Activated naive CD8-positive, alpha-beta T cell treated with anti-CD3 and anti-CD28 coated beads, Interleukin-2, amount 50 U/mL, for 16 hours (primary cell): Measurements from ENCODE around the gene FSD2.
"Not testable (repeated sequence)": the region's sequence is repeated elsewhere in the genome, so short reads cannot be mapped to it uniquely, and the experiment has no call there.

Experiments
- DNase-seq: peaks from one replicate; pipeline ENCODE4 v3.0.0-alpha.2; 2020; ENCODE audit warnings: low read depth, low spot score

The FSD2 gene

GRCh38 chr15:82742134-82742533, 63.7 kb downstream of the FSD2 start:
- DNase-seq, result no peak

- no peak for DNase-seq
Measured at GRCh38 chr15:82739086-82739485, 66.8 kb downstream of the FSD2 start.

- DNase-seq, result no peak
Measured at GRCh38 chr15:82737975-82738374, 67.9 kb downstream of the FSD2 start.

- no peak for DNase-seq
Measured at GRCh38 chr15:82731527-82731926, 74.3 kb downstream of the FSD2 start.

GRCh38 chr15:82730022-82730530, 75.8 kb downstream of the FSD2 start:
- no peak for DNase-seq

- no peak for DNase-seq
Measured at GRCh38 chr15:82726816-82727215, 79.1 kb downstream of the FSD2 start.

- no peak for DNase-seq
Measured at GRCh38 chr15:82715003-82715402, 90.9 kb downstream of the FSD2 start.

- no peak for DNase-seq
Measured at GRCh38 chr15:82714016-82714415, 91.9 kb downstream of the FSD2 start.

GRCh38 chr15:82712036-82712435, 93.8 kb downstream of the FSD2 start:
- no peak for DNase-seq

GRCh38 chr15:82710926-82711490, 94.9 kb downstream of the FSD2 start:
- no peak for DNase-seq

GRCh38 chr15:82710208-82710555, 95.7 kb downstream of the FSD2 start:
- DNase-seq, result no peak

GRCh38 chr15:82709421-82710207, 96.3 kb downstream of the FSD2 start, which contains the start of gene AP3B2:
Gene AP3B2, minus strand, starts transcription at chr15:82709875. Its CDS starts 169 bp downstream, at chr15:82709706.
- DNase-seq, result peak; percentile 47

GRCh38 chr15:82709081-82709420, 96.8 kb downstream of the FSD2 start:
- DNase-seq, result no peak

- not testable (repeated sequence) for DNase-seq
Measured at GRCh38 chr15:82705856-82706255, 100.0 kb downstream of the FSD2 start.
